ENCODE measurements around the gene ABL2.
"Not testable (repeated sequence)": the region's sequence is repeated elsewhere in the genome, so short reads cannot be mapped to it uniquely, and the experiment has no call there.

The ABL2 gene

GRCh38 chr1:179144626-179145025 lies 84.9 kb downstream of the ABL2 start:
- DNase-seq (ENCODE audit: low read depth, low spot score) = no peak

GRCh38 chr1:179143322-179143721 lies 86.2 kb downstream of the ABL2 start:
- peak; percentile 39 for DNase-seq (ENCODE audit: low read depth, low spot score)

More at GRCh38 chr1:179144626-179145025, 84.9 kb downstream of the ABL2 start:
- H3K4me3 ChIP-seq (ENCODE audit: low read length) = no peak overlapping the region

GRCh38 chr1:179142889-179143299 lies 86.6 kb downstream of the ABL2 start:
- DNase-seq (ENCODE audit: low read depth, low spot score) = no peak
- H3K4me3 ChIP-seq (ENCODE audit: low read length) = no peak overlapping the region

More at GRCh38 chr1:179143322-179143721, 86.2 kb downstream of the ABL2 start:
- no peak overlapping the region for H3K4me3 ChIP-seq (ENCODE audit: low read length)

GRCh38 chr1:179141592-179142251 lies 87.8 kb downstream of the ABL2 start:
- no peak for DNase-seq (ENCODE audit: low read depth, low spot score)
- H3K4me3 ChIP-seq (ENCODE audit: low read length) = no peak overlapping the region

GRCh38 chr1:179138755-179139154 lies 90.7 kb downstream of the ABL2 start:
- not testable (repeated sequence) for DNase-seq (ENCODE audit: low read depth, low spot score); H3K4me3 ChIP-seq (ENCODE audit: low read length)

- H3K4me3 ChIP-seq (ENCODE audit: low read length) = no peak overlapping the region
- no peak for DNase-seq (ENCODE audit: low read depth, low spot score)
Observed at GRCh38 chr1:179137617-179138255, 91.7 kb downstream of the ABL2 start.

GRCh38 chr1:179135707-179136106 lies 93.8 kb downstream of the ABL2 start:
- H3K4me3 ChIP-seq (ENCODE audit: low read length); DNase-seq (ENCODE audit: low read depth, low spot score): not testable (repeated sequence)

- H3K4me3 ChIP-seq (ENCODE audit: low read length); DNase-seq (ENCODE audit: low read depth, low spot score): not testable (repeated sequence)
Observed at GRCh38 chr1:179135168-179135567, 94.3 kb downstream of the ABL2 start.

- DNase-seq (ENCODE audit: low read depth, low spot score) = peak; percentile 64
- peak overlapping the region; percentile 18 for H3K4me3 ChIP-seq (ENCODE audit: low read length)
Observed at GRCh38 chr1:179129702-179130473, 99.6 kb downstream of the ABL2 start.

GRCh38 chr1:179128520-179128919 lies 101.0 kb downstream of the ABL2 start:
- DNase-seq (ENCODE audit: low read depth, low spot score) = no peak
- no peak overlapping the region for H3K4me3 ChIP-seq (ENCODE audit: low read length)

GRCh38 chr1:179127163-179127895 lies 102.1 kb downstream of the ABL2 start:
- H3K4me3 ChIP-seq (ENCODE audit: low read length) = no peak overlapping the region
- DNase-seq (ENCODE audit: low read depth, low spot score) = no peak

- DNase-seq (ENCODE audit: low read depth, low spot score) = no peak
- H3K4me3 ChIP-seq (ENCODE audit: low read length) = no peak overlapping the region
Observed at GRCh38 chr1:179126338-179127060, 103.0 kb downstream of the ABL2 start.

- DNase-seq (ENCODE audit: low read depth, low spot score) = no peak
- no peak overlapping the region for H3K4me3 ChIP-seq (ENCODE audit: low read length)
Observed at GRCh38 chr1:179124873-179125272, 104.6 kb downstream of the ABL2 start.

- DNase-seq (ENCODE audit: low read depth, low spot score) = peak; percentile 43
- no peak overlapping the region for H3K4me3 ChIP-seq (ENCODE audit: low read length)
Observed at GRCh38 chr1:179121159-179121938, 108.1 kb downstream of the ABL2 start.

GRCh38 chr1:179120736-179121135 lies 108.7 kb downstream of the ABL2 start:
- no peak for DNase-seq (ENCODE audit: low read depth, low spot score)
- no peak overlapping the region for H3K4me3 ChIP-seq (ENCODE audit: low read length)

- DNase-seq (ENCODE audit: low read depth, low spot score) = no peak
- no peak overlapping the region for H3K4me3 ChIP-seq (ENCODE audit: low read length)
Observed at GRCh38 chr1:179119513-179119912, 110.0 kb downstream of the ABL2 start.

- H3K4me3 ChIP-seq (ENCODE audit: low read length) = no peak overlapping the region
- DNase-seq (ENCODE audit: low read depth, low spot score) = no peak
Observed at GRCh38 chr1:179115181-179115580, 114.3 kb downstream of the ABL2 start.

GRCh38 chr1:179108644-179109043 lies 120.8 kb downstream of the ABL2 start:
- no peak for DNase-seq (ENCODE audit: low read depth, low spot score)
- no peak overlapping the region for H3K4me3 ChIP-seq (ENCODE audit: low read length)
